Activated CD4-positive, CD25-positive, alpha-beta regulatory T cell treated with anti-CD3 and anti-CD28 coated beads, Interleukin-2, amount 50 U/mL, for 72 hours (primary cell): ENCODE measurements around the gene RRP12.

Source experiments
- DNase-seq: peaks from one replicate; pipeline ENCODE4 v3.0.0; 2021

The RRP12 gene

GRCh38 chr10:97307866-97308780 lies 93.0 kb downstream of the RRP12 start:
- DNase-seq = no peak

- no peak for DNase-seq
These were observed 93.7 kb downstream of the RRP12 start for GRCh38 chr10:97307441-97307840.
